Endodermal cell (in vitro differentiated cells): Measurements from ENCODE around the gene MYL11. TPM values are rescaled to one million over a fixed set of nuclear protein-coding genes. Genes with fewer than 3 reads are reported as not detected.

Experiments used
- DNase-seq: peaks from one replicate; pipeline ENCODE4 v3.0.0-alpha.2; 2017
- H3K27ac ChIP-seq: 2 replicates; pipeline ENCODE4 v1.5.1; 2013; ENCODE audit warnings: mild to moderate bottlenecking, low read depth, low read length, moderate library complexity
- H3K27me3 ChIP-seq: 2 replicates; pipeline ENCODE4 v1.6.1; 2013; ENCODE audit warnings: mild to moderate bottlenecking, low read length, moderate library complexity; ENCODE audit not compliant: insufficient read depth, control insufficient read depth, poor library complexity, severe bottlenecking
- H3K36me3 ChIP-seq: 2 replicates; pipeline ENCODE4 v1.7.0; 2013; ENCODE audit warnings: mild to moderate bottlenecking, low read length, moderate library complexity; ENCODE audit not compliant: control insufficient read depth, insufficient read depth
- H3K4me1 ChIP-seq: one replicate; pipeline ENCODE4 v1.7.0; 2013; ENCODE audit warnings: low read length; ENCODE audit not compliant: control insufficient read depth, insufficient read depth
- H3K4me3 ChIP-seq: 2 replicates; pipeline ENCODE4 v1.5.1; 2013; ENCODE audit warnings: mild to moderate bottlenecking, low read length, moderate library complexity
- H3K9ac ChIP-seq: 2 replicates; pipeline ENCODE4 v1.6.1; 2013; ENCODE audit warnings: mild to moderate bottlenecking, low read length, moderate library complexity; ENCODE audit not compliant: poor library complexity, severe bottlenecking; ENCODE audit errors: extremely low read depth
- H3K9me3 ChIP-seq: 2 replicates; pipeline ENCODE4 v1.6.1; 2013; ENCODE audit warnings: mild to moderate bottlenecking, low read length, moderate library complexity; ENCODE audit not compliant: control insufficient read depth
- H3K27ac Mint-ChIP-seq: 2 replicates; pipeline ENCODE4 v1.8.0; 2020; ENCODE audit warnings: mixed read lengths
- H3K27me3 Mint-ChIP-seq: 2 replicates; pipeline ENCODE4 v1.8.0; 2021; ENCODE audit warnings: mild to moderate bottlenecking, mixed read lengths; ENCODE audit not compliant: insufficient read depth
- H3K36me3 Mint-ChIP-seq: 2 replicates; pipeline ENCODE4 v1.8.0; 2020; ENCODE audit warnings: low read depth, mixed read lengths
- H3K4me1 Mint-ChIP-seq: 2 replicates; pipeline ENCODE4 v1.8.0; 2020; ENCODE audit warnings: mixed read lengths
- H3K4me3 Mint-ChIP-seq: 2 replicates; pipeline ENCODE4 v1.8.0; 2020; ENCODE audit warnings: mild to moderate bottlenecking, moderate library complexity, mixed read lengths
- H3K9me3 Mint-ChIP-seq: 2 replicates; pipeline ENCODE4 v1.8.0; 2020; ENCODE audit warnings: mild to moderate bottlenecking, mixed read lengths
- WGBS, 2 experiments: methylation state at CpG; one replicate each; pipeline versions ENCODE4 v1.1.5 to v1.1.7; 2013; ENCODE audit warnings: missing lambda C conversion rate in 2 of 2, mixed read lengths in 1 of 2; ENCODE audit not compliant: insufficient coverage in 1 of 2, insufficient read length in 1 of 2; 5-methylcytosine and 5-hydroxymethylcytosine counted together
- total RNA-seq, 2 donors: library from RNA; stranded (reverse); fragmentation: NEBNext Ultra II Directional in 1 of 2; extraction: Animal tissue kit (Norgen Biotek cat#: 25700) in 1 of 2; gene quantifications; 2 replicates in 1 of 2; 3 replicates in 1 of 2; pipeline ENCODE4 v1.2.1, GENCODE V29; 2021
- TF ChIP-seq, protein P1 (sequence below): fragments of 200-600 bp; sonication (generic); conservative IDR thresholded peaks from 2 replicates; pipeline ENCODE4 v1.5.0; 2021; ENCODE audit warnings: antibody characterized with exemption, mild to moderate bottlenecking

The MYL11 gene
- total RNA-seq, 2 donors from 2014 or later = 1.2 TPM; not detected in 1

DNA sequence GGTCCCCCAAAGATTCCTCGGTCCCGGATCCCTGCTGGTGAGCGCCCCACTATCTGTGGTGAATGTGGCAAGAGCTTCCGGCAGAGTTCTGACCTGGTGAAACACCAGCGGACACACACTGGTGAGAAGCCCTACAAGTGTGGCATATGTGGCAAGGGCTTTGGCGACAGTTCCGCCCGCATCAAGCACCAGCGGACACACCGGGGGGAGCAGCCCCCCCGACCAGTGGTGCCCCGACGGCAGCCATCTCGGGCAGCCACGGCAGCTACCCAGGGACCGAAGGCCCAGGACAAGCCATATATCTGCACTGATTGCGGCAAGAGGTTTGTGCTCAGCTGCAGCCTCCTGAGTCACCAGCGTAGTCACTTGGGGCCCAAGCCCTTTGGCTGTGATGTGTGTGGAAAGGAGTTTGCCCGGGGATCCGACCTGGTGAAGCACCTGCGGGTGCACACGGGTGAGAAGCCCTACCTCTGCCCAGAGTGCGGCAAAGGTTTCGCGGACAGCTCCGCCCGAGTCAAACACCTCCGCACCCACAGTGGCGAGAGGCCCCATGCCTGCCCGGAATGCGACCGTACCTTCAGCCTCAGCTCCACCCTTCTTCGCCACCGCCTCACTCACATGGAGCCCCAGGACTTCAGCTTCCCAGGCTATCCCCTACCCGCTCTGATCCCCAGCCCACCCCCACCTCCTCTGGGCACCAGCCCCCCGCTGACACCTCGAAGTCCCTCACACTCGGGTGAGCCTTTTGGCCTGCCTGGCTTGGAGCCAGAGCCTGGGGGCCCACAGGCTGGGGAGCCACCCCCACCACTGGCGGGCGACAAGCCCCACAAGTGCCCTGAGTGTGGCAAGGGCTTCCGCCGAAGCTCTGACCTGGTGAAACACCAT lies 23.4 kb downstream of the MYL11 start:
- H3K36me3 Mint-ChIP-seq = peaks cover 16% of the 10 kb centered on the region
- Histone ChIP-seq H3K27ac (peak overlapping the region; percentile 49), H3K4me1 (no peaks in the 10 kb centered on the region), H3K4me3 (peak overlapping the region; percentile 89), H3K9ac (no peak overlapping the region), H3K9me3 (no peaks in the 10 kb centered on the region), H3K27me3 (no peaks in the 10 kb centered on the region), H3K36me3 (peaks cover 25% of the 10 kb centered on the region)
- no peak overlapping the region for H3K4me3 Mint-ChIP-seq
- H3K27ac Mint-ChIP-seq = no peak overlapping the region
- peaks cover 35% of the 10 kb centered on the region for H3K4me1 Mint-ChIP-seq
- peaks cover 5% of the 10 kb centered on the region for H3K27me3 Mint-ChIP-seq
- WGBS, 2 experiments = 93 to 94% methylated on average over 25 to 42 of the region's 42 CpGs
- TF ChIP-seq, protein P1, sequence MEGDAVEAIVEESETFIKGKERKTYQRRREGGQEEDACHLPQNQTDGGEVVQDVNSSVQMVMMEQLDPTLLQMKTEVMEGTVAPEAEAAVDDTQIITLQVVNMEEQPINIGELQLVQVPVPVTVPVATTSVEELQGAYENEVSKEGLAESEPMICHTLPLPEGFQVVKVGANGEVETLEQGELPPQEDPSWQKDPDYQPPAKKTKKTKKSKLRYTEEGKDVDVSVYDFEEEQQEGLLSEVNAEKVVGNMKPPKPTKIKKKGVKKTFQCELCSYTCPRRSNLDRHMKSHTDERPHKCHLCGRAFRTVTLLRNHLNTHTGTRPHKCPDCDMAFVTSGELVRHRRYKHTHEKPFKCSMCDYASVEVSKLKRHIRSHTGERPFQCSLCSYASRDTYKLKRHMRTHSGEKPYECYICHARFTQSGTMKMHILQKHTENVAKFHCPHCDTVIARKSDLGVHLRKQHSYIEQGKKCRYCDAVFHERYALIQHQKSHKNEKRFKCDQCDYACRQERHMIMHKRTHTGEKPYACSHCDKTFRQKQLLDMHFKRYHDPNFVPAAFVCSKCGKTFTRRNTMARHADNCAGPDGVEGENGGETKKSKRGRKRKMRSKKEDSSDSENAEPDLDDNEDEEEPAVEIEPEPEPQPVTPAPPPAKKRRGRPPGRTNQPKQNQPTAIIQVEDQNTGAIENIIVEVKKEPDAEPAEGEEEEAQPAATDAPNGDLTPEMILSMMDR = no peak
- DNase-seq = no peak
- H3K9me3 Mint-ChIP-seq = no peaks in the 10 kb centered on the region

DNA sequence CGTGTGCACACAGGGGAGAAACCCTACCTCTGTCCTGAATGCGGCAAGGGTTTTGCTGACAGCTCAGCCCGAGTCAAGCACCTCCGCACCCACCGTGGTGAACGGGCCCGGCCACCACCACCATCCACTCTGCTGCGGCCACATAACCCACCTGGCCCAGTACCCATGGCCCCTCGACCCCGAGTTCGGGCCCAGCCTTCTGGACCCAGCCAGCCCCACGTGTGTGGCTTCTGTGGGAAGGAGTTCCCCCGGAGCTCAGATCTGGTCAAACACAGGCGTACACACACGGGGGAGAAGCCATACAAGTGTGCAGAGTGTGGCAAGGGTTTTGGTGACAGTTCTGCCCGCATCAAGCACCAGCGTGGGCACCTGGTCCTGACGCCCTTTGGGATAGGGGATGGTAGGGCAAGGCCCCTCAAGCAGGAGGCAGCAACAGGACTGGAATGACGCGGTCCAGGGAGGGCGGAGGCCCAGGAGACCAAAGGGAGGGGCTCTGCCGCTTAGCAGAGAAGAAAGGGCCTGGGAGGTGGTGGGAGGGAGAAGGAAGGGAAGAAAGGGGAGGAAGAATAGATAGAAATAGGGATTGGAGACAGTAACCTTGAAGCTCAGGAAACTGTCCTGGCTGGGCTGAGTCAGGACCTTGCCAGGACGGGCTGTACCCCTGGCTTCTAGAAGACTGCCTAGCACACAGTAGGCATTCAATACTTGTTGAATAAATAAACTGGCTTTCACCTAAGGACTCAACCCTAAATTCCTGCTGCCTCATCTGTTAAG lies 24.2 kb downstream of the MYL11 start:
- Histone ChIP-seq H3K36me3 (peaks cover 25% of the 10 kb centered on the region), H3K9me3 (no peaks in the 10 kb centered on the region), H3K4me3 (peak overlapping the region; percentile 73), H3K27me3 (no peaks in the 10 kb centered on the region), H3K27ac (peak overlapping the region; percentile 99), H3K9ac (no peak overlapping the region), H3K4me1 (no peaks in the 10 kb centered on the region)
- Mint-ChIP-seq H3K9me3 (no peaks in the 10 kb centered on the region), H3K4me1 (peaks cover 35% of the 10 kb centered on the region), H3K4me3 (peak overlapping the region; percentile 65), H3K27me3 (peaks cover 7% of the 10 kb centered on the region), H3K36me3 (peaks cover 16% of the 10 kb centered on the region), H3K27ac (peak overlapping the region; percentile 97)
- peak; percentile 69 for DNase-seq
- WGBS, 2 experiments = 87 to 88% methylated on average over 22 to 23 of the region's 23 CpGs
- TF ChIP-seq, protein P1 = no peak

DNA sequence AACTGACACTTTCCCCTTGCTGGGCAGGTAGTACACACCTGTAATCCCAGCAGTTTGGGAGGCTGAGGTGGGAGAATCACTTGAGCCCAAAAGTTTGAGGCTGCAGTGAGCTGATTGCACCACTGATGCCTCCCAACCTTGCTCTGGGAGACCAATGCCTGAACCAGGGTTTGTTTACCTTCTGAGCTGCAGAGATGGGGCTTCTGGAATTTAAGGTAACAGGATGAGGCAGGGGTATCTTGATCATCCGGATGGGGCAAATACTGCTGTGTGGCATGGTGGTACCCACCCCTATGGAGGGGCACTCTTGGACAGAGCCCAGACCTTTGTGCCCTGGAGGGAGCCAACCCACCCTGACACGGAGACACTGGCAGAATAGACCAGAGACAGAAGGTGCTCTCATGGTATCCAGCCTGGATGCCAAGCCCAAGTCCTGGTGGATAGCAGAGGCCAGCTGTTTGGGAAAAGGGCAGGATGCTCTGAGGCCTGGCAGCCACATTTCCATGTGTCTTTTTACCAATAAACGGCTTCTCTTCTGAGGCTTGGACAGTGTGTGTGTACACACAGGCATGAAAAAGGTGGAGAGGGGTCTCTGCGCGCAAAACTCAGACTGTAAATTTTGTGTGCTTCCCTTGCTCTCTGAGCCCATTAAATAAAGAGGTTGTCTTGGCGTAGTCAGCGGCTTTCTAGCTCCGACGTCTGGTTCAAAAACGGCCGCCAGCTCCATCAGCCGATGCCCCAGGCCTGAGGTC lies 25.0 kb downstream of the MYL11 start:
- Histone ChIP-seq H3K27me3 (no peaks in the 10 kb centered on the region), H3K9ac (peak overlapping the region; percentile 84), H3K9me3 (no peaks in the 10 kb centered on the region), H3K4me3 (peak overlapping the region; percentile 73), H3K27ac (peak overlapping the region; percentile 99), H3K4me1 (no peaks in the 10 kb centered on the region), H3K36me3 (peaks cover 25% of the 10 kb centered on the region)
- WGBS, 2 experiments = 22 to 35% methylated on average over 9 to 12 of the region's 12 CpGs
- H3K36me3 Mint-ChIP-seq = peaks cover 16% of the 10 kb centered on the region
- peaks cover 27% of the 10 kb centered on the region for H3K4me1 Mint-ChIP-seq
- H3K4me3 Mint-ChIP-seq = peak overlapping the region; percentile 65
- peak; percentile 59 for DNase-seq
- TF ChIP-seq, protein P1 = no peak
- no peaks in the 10 kb centered on the region for H3K9me3 Mint-ChIP-seq
- peak overlapping the region; percentile 97 for H3K27ac Mint-ChIP-seq
- H3K27me3 Mint-ChIP-seq = peaks cover 12% of the 10 kb centered on the region
